Neural progenitor cell (in vitro differentiated cells): ENCODE measurements around the gene SEMA3C. TPM values are rescaled to one million over a fixed set of nuclear protein-coding genes. Genes with fewer than 3 reads are reported as not detected.

Experiments
- DNase-seq: peaks from one replicate; pipeline ENCODE4 v3.0.0-alpha.2; 2016; ENCODE audit warnings: low spot score
- H2AFZ ChIP-seq: fragments of 200-600 bp; sonication (generic); replicated peaks from 2 replicates; pipeline ENCODE4 v1.6.1; 2016; ENCODE audit warnings: antibody characterized with exemption
- H3F3A ChIP-seq: fragments of 200-600 bp; sonication (generic); 2 replicates; pipeline ENCODE4 v1.6.1; 2016; ENCODE audit warnings: antibody characterized with exemption, low read depth
- H3K27ac ChIP-seq: fragments of 200-600 bp; sonication (generic); 2 replicates; pipeline ENCODE4 v1.5.1; 2016; ENCODE audit warnings: mild to moderate bottlenecking
- H3K27me3 ChIP-seq: fragments of 200-600 bp; sonication (generic); 2 replicates; pipeline ENCODE4 v1.6.1; 2016; ENCODE audit warnings: mild to moderate bottlenecking, moderate library complexity
- H3K36me3 ChIP-seq: fragments of 200-600 bp; sonication (generic); 2 replicates; pipeline ENCODE4 v1.5.1; 2016
- H3K4me1 ChIP-seq: fragments of 200-600 bp; sonication (generic); 2 replicates; pipeline ENCODE4 v1.6.1; 2016; ENCODE audit warnings: mixed run types
- H3K4me2 ChIP-seq: fragments of 200-600 bp; sonication (generic); 2 replicates; pipeline ENCODE4 v1.6.1; 2016
- H3K4me3 ChIP-seq: fragments of 200-600 bp; sonication (generic); 2 replicates; pipeline ENCODE4 v1.5.1; 2016
- H3K79me2 ChIP-seq: fragments of 200-600 bp; sonication (generic); 2 replicates; pipeline ENCODE4 v1.6.1; 2016; ENCODE audit warnings: low read depth
- H3K9ac ChIP-seq: fragments of 200-600 bp; sonication (generic); 2 replicates; pipeline ENCODE4 v1.6.1; 2016
- H3K9me3 ChIP-seq: fragments of 200-600 bp; sonication (generic); 2 replicates; pipeline ENCODE4 v1.5.1; 2016; ENCODE audit warnings: low read depth
- H4K20me1 ChIP-seq: fragments of 200-600 bp; sonication (generic); 2 replicates; pipeline ENCODE4 v1.6.1; 2016; ENCODE audit warnings: low read depth
- H3K27ac Mint-ChIP-seq: 3 replicates; pipeline ENCODE4 v1.8.0; 2021; ENCODE audit warnings: mixed read lengths
- H3K27me3 Mint-ChIP-seq: 2 replicates; pipeline ENCODE4 v1.8.0; 2022; ENCODE audit warnings: low read depth, mild to moderate bottlenecking, inconsistent platforms, moderate library complexity, mixed read lengths; ENCODE audit not compliant: insufficient read depth
- H3K36me3 Mint-ChIP-seq: 3 replicates; pipeline ENCODE4 v1.8.0; 2021; ENCODE audit warnings: mixed read lengths
- H3K4me1 Mint-ChIP-seq: 3 replicates; pipeline ENCODE4 v1.8.0; 2021; ENCODE audit warnings: mixed read lengths
- H3K4me3 Mint-ChIP-seq: 3 replicates; pipeline ENCODE4 v1.8.0; 2021; ENCODE audit warnings: mild to moderate bottlenecking, moderate library complexity, mixed read lengths
- H3K9me3 Mint-ChIP-seq: 3 replicates; pipeline ENCODE4 v1.8.0; 2020; ENCODE audit warnings: mixed read lengths
- EZH2 ChIP-seq: fragments of 200-600 bp; sonication (generic); IDR thresholded peaks from 2 replicates; pipeline ENCODE4 v1.6.1; 2017; ENCODE audit warnings: antibody characterized with exemption, mild to moderate bottlenecking, moderate library complexity
- EZH2phosphoT487 ChIP-seq: fragments of 200-600 bp; sonication (generic); IDR thresholded peaks from 2 replicates; pipeline ENCODE4 v1.6.1; 2017; ENCODE audit warnings: antibody characterized with exemption
- total RNA-seq: library from RNA; depleted of rRNA; stranded (reverse); fragments of >200 nt; gene quantifications from 2 replicates; pipeline ENCODE4 v1.2.3, GENCODE V29; 2015; ENCODE audit warnings: low replicate concordance
- TF ChIP-seq, protein P1 (sequence below): fragments of 200-600 bp; sonication (generic); IDR thresholded peaks from 2 replicates; pipeline ENCODE4 v1.5.1; 2017; ENCODE audit warnings: antibody characterized with exemption, mild to moderate bottlenecking

Gene SEMA3C
- total RNA-seq, 1 donor from 2014 or later = 0.54 TPM

DNA sequence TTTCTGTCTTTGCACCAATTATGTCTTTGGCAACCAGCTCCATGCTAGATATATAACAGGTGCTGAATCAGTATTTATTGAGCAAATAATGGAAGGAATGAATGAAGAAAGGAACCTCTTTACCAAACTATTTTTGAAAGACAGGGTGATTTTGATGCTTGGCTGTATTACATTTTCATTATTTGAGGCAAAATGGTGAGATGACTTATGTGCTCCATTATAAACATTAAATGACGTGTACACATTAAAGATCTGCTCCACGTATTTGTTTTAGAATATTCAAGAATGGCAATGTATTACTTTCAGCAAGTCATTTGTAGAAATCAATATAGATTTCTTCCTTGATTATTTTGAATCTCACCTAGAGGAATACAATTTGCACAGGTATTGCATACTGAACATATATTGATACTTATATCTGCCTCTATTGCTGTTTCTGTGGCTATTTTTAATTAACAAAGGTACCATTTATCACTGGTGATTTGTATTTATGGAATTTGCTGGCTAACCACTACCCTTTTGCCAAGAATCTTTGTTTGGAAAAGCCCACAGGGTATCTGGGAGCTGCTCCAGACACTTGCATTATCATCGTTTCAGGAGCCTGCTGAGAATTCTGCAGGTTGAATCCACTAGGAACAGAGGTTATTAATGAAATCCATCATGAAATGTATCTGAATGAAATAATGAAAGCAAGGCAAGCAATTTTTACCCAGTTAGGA, 92.2 kb downstream of the SEMA3C start:
- H2AFZ ChIP-seq = no peak overlapping the region
- no peaks in the 10 kb centered on the region for H3K9me3 Mint-ChIP-seq
- H4K20me1 ChIP-seq = no peaks in the 10 kb centered on the region
- no peak for DNase-seq
- H3K36me3 ChIP-seq = no peaks in the 10 kb centered on the region
- H3K9ac ChIP-seq = no peak overlapping the region
- no peak overlapping the region for H3K4me2 ChIP-seq
- no peaks in the 10 kb centered on the region for H3K27me3 Mint-ChIP-seq
- H3K9me3 ChIP-seq = no peaks in the 10 kb centered on the region
- no peaks in the 10 kb centered on the region for H3K4me1 ChIP-seq
- no peak overlapping the region for H3K27ac ChIP-seq
- H3F3A ChIP-seq = no peaks in the 10 kb centered on the region
- peaks cover 35% of the 10 kb centered on the region for H3K4me1 Mint-ChIP-seq
- peaks cover 2% of the 10 kb centered on the region for H3K36me3 Mint-ChIP-seq
- H3K4me3 ChIP-seq = no peak overlapping the region
- TF ChIP-seq EZH2phosphoT487 = no peak
- no peak for TF ChIP-seq EZH2
- TF ChIP-seq, protein P1, sequence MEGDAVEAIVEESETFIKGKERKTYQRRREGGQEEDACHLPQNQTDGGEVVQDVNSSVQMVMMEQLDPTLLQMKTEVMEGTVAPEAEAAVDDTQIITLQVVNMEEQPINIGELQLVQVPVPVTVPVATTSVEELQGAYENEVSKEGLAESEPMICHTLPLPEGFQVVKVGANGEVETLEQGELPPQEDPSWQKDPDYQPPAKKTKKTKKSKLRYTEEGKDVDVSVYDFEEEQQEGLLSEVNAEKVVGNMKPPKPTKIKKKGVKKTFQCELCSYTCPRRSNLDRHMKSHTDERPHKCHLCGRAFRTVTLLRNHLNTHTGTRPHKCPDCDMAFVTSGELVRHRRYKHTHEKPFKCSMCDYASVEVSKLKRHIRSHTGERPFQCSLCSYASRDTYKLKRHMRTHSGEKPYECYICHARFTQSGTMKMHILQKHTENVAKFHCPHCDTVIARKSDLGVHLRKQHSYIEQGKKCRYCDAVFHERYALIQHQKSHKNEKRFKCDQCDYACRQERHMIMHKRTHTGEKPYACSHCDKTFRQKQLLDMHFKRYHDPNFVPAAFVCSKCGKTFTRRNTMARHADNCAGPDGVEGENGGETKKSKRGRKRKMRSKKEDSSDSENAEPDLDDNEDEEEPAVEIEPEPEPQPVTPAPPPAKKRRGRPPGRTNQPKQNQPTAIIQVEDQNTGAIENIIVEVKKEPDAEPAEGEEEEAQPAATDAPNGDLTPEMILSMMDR = no peak
- no peaks in the 10 kb centered on the region for H3K79me2 ChIP-seq
- no peak overlapping the region for H3K4me3 Mint-ChIP-seq
- H3K27ac Mint-ChIP-seq = peak overlapping the region; percentile 85
- no peaks in the 10 kb centered on the region for H3K27me3 ChIP-seq

DNA sequence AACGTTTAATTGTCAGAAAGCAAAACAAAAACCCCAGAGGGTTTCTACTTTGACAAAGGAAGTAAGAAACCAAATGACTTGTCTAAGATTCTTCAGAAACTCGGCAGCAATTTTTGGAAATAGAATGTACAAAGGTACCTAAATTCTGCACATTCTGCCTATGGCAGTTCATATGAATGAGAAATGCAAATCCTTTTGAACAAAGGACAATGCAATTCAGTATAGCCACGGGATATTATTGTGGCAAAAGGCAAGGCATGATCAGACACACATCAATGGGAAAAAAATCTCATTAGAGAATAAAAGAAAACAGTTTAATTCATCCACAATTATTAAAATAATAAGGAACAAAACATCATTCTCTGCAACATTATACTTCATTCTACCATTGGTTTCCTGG, 93.4 kb downstream of the SEMA3C start:
- Mint-ChIP-seq H3K4me3 (no peak overlapping the region), H3K27me3 (no peaks in the 10 kb centered on the region), H3K9me3 (no peaks in the 10 kb centered on the region), H3K27ac (peak overlapping the region; percentile 39), H3K36me3 (peaks cover 2% of the 10 kb centered on the region), H3K4me1 (peaks cover 34% of the 10 kb centered on the region)
- H3K79me2 ChIP-seq = no peaks in the 10 kb centered on the region
- H3K27ac ChIP-seq = no peak overlapping the region
- H3K27me3 ChIP-seq = no peaks in the 10 kb centered on the region
- no peaks in the 10 kb centered on the region for H3K36me3 ChIP-seq
- H3K4me2 ChIP-seq = no peak overlapping the region
- no peaks in the 10 kb centered on the region for H3F3A ChIP-seq
- DNase-seq = no peak
- H2AFZ ChIP-seq = no peak overlapping the region
- no peaks in the 10 kb centered on the region for H4K20me1 ChIP-seq
- H3K4me1 ChIP-seq = no peaks in the 10 kb centered on the region
- no peaks in the 10 kb centered on the region for H3K9me3 ChIP-seq
- no peak for TF ChIP-seq EZH2phosphoT487
- TF ChIP-seq, protein P1 = no peak
- TF ChIP-seq EZH2 = no peak
- H3K4me3 ChIP-seq = no peak overlapping the region
- no peak overlapping the region for H3K9ac ChIP-seq

DNA sequence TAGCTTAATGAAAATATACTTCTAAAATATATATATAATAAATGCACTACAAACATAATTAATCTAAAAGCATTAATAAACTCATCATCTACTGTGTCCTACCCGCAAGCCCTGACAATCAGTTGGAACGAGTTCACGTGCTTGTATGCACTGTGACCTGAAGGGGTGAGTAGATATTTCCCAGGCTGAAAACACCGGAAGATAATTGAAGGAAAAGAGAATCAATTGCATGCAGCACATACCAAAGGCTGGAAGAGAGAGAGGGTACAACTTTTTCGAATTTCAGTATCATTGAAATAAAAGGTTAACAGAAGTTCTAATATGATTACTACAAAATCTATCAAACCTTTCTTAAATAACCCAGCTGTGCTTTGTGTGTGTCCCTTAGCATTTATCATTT, 94.6 kb downstream of the SEMA3C start:
- Mint-ChIP-seq H3K4me3 (no peak overlapping the region), H3K4me1 (peaks cover 38% of the 10 kb centered on the region), H3K27me3 (no peaks in the 10 kb centered on the region), H3K36me3 (peaks cover 2% of the 10 kb centered on the region), H3K27ac (no peak overlapping the region), H3K9me3 (no peaks in the 10 kb centered on the region)
- H4K20me1 ChIP-seq = no peaks in the 10 kb centered on the region
- no peaks in the 10 kb centered on the region for H3K9me3 ChIP-seq
- H3K4me1 ChIP-seq = no peaks in the 10 kb centered on the region
- H3K4me3 ChIP-seq = no peak overlapping the region
- no peak for DNase-seq
- H3K27me3 ChIP-seq = no peaks in the 10 kb centered on the region
- H3K27ac ChIP-seq = no peak overlapping the region
- H3K9ac ChIP-seq = no peak overlapping the region
- TF ChIP-seq, protein P1 = no peak
- no peaks in the 10 kb centered on the region for H3F3A ChIP-seq
- no peak overlapping the region for H3K4me2 ChIP-seq
- H3K79me2 ChIP-seq = no peaks in the 10 kb centered on the region
- no peak overlapping the region for H2AFZ ChIP-seq
- H3K36me3 ChIP-seq = no peaks in the 10 kb centered on the region
